Gastroesophageal sphincter (tissue), 4 donors: ENCODE measurements around the gene RAB4A. TPM values are rescaled to one million over a fixed set of nuclear protein-coding genes. Genes with fewer than 3 reads are reported as not detected.

Experiments
- ATAC-seq: fragments of 150-250 bp; one replicate; pipeline ENCODE4 v1.9.1; 2016; ENCODE audit warnings: mild to moderate bottlenecking, moderate library complexity
- H3K27ac ChIP-seq, 4 donors: fragments of 200-600 bp; sonication (generic) in 3 of 4; 1 replicate in 3 of 4; 2 replicates in 1 of 4; pipeline ENCODE4 v1.5.1; 2016 to 2019
- H3K27me3 ChIP-seq: fragments of 200-600 bp; sonication (generic); one replicate; pipeline ENCODE4 v1.5.1; 2019
- H3K36me3 ChIP-seq, 2 donors: fragments of 200-600 bp; sonication (generic); one replicate each; pipeline ENCODE4 v1.5.1; 2019; ENCODE audit warnings: control low read depth in 1 of 2
- H3K4me1 ChIP-seq, 3 donors: fragments of 200-600 bp; sonication (generic); 1 replicate in 2 of 3; 2 replicates in 1 of 3; pipeline ENCODE4 v1.5.1; 2016 to 2019; ENCODE audit warnings: control low read depth in 2 of 3
- H3K4me3 ChIP-seq, 2 donors: fragments of 200-600 bp; sonication (generic); one replicate each; pipeline ENCODE4 v1.5.1; 2019; ENCODE audit warnings: mild to moderate bottlenecking in 1 of 2, moderate library complexity in 1 of 2
- H3K9me3 ChIP-seq, 3 donors: fragments of 200-600 bp; sonication (generic); one replicate each; pipeline ENCODE4 v1.5.1; 2017 to 2019; ENCODE audit warnings: control low read depth in 2 of 3
- CTCF ChIP-seq, 4 experiments: fragments of 200-600 bp in 2 of 4; fragments of 450-650 bp in 2 of 4; sonication (generic) in 1 of 4; IDR thresholded peaks; one replicate each; pipeline ENCODE4 v1.5.1; 2017 to 2019; ENCODE audit warnings: antibody characterized with exemption in 4 of 4, mild to moderate bottlenecking in 2 of 4, moderate library complexity in 2 of 4
- EP300 ChIP-seq: sonication (generic); formaldehyde crosslinking; IDR thresholded peaks from one replicate; pipeline ENCODE4 v1.6.1; 2017; ENCODE audit warnings: antibody characterized with exemption, mild to moderate bottlenecking
- POLR2A ChIP-seq, 2 donors: fragments of 450-650 bp; IDR thresholded peaks; one replicate each; pipeline ENCODE4 v1.6.1; 2017; ENCODE audit warnings: antibody characterized with exemption in 2 of 2, mild to moderate bottlenecking in 2 of 2, moderate library complexity in 1 of 2
- POLR2AphosphoS5 ChIP-seq: sonication (generic); formaldehyde crosslinking; IDR thresholded peaks from one replicate; pipeline ENCODE4 v1.6.1; 2017; ENCODE audit warnings: antibody characterized with exemption
- WGBS, 2 donors: methylation state at CpG; one replicate each; pipeline ENCODE4 v1.1.5; 2018; ENCODE audit warnings: low coverage in 1 of 2; 5-methylcytosine and 5-hydroxymethylcytosine counted together
- total RNA-seq, 4 donors: library from RNA; depleted of rRNA; stranded (reverse); fragments of >200 nt; gene quantifications; one replicate each; pipeline ENCODE4 v1.1.0, GENCODE V29; 2016

Gene RAB4A
- total RNA-seq, 4 donors from 2014 or later = 69.3 to 136 (median 116) TPM

- Histone ChIP-seq H3K27ac (peak overlapping the region in 1 of 4 donors; percentile 16), H3K4me1 (peaks cover 0 to 20% (median 0%) of the 10 kb centered on the region in 3 donors)
Observed at GRCh38 chr1:229248821-229249817, 21.8 kb upstream of the RAB4A start.

GRCh38 chr1:229249854-229250644 is 20.9 kb upstream of the RAB4A start:
- no peaks in the 10 kb centered on the region for H3K9me3 ChIP-seq
- TF ChIP-seq CTCF (IDR thresholded peaks at IDR 0.05) (no peak), POLR2AphosphoS5 (no peak), EP300 (no peak), POLR2A (IDR thresholded peaks at IDR 0.05) (no peak)
- peaks cover 9% of the 10 kb centered on the region for H3K27me3 ChIP-seq
- H3K4me1 ChIP-seq = peaks cover 0 to 20% (median 0%) of the 10 kb centered on the region in 3 donors
- H3K4me3 ChIP-seq = no peak overlapping the region
- H3K27ac ChIP-seq = no peak overlapping the region
- WGBS, 2 donors = 78 to 88% methylated on average over 3 to 6 of the region's 6 CpGs
- ATAC-seq = peak; percentile 51
- no peaks in the 10 kb centered on the region for H3K36me3 ChIP-seq

More at GRCh38 chr1:229248821-229249817, 21.8 kb upstream of the RAB4A start:
- peaks cover 0 to 6% (median 0%) of the 10 kb centered on the region in 3 donors for H3K9me3 ChIP-seq
- H3K4me3 ChIP-seq = no peak overlapping the region
- no peak for ATAC-seq
- H3K27me3 ChIP-seq = peaks cover 9% of the 10 kb centered on the region
- WGBS, 2 donors = 57 to 61% methylated on average over 4 to 8 of the region's 10 CpGs
- H3K36me3 ChIP-seq = no peaks in the 10 kb centered on the region
- TF ChIP-seq POLR2A (IDR thresholded peaks at IDR 0.05) = no peak
- TF ChIP-seq CTCF (IDR thresholded peaks at IDR 0.05) = no peak
- TF ChIP-seq EP300 = no peak
- no peak for TF ChIP-seq POLR2AphosphoS5

- 68 to 77% methylated on average over 5 of the region's 5 CpGs for WGBS, 2 donors
Observed at GRCh38 chr1:229251185-229251584, 19.7 kb upstream of the RAB4A start.

More at GRCh38 chr1:229251185-229251584, 19.7 kb upstream of the RAB4A start:
- H3K27ac ChIP-seq = no peak overlapping the region
- H3K4me1 ChIP-seq = peaks cover 0 to 20% (median 0%) of the 10 kb centered on the region in 3 donors
- no peaks in the 10 kb centered on the region for H3K9me3 ChIP-seq
- no peak for ATAC-seq
- no peak overlapping the region for H3K4me3 ChIP-seq
- TF ChIP-seq POLR2A (IDR thresholded peaks at IDR 0.05) (no peak), POLR2AphosphoS5 (no peak), EP300 (no peak), CTCF (IDR thresholded peaks at IDR 0.05) (no peak)
- no peaks in the 10 kb centered on the region for H3K36me3 ChIP-seq
- H3K27me3 ChIP-seq = peaks cover 9% of the 10 kb centered on the region
